NCI-H2171 treated with DMSO at 0.1 percent for 48 hours (cell line): Measurements from ENCODE around the gene MAD2L1.

Source experiments
- DNase-seq: peaks from one replicate; lab custom pipeline; 2025; lab: John Stamatoyannopoulos, UW

MAD2L1 gene

GRCh38 chr4:120057416-120057815, 9.2 kb downstream of the MAD2L1 start:
- DNase-seq, result no peak

GRCh38 chr4:120056246-120056645, 10.4 kb downstream of the MAD2L1 start:
- peak; percentile 12 for DNase-seq

GRCh38 chr4:120055795-120056194, 10.9 kb downstream of the MAD2L1 start:
- DNase-seq, result no peak

GRCh38 chr4:120055162-120055561, 11.5 kb downstream of the MAD2L1 start:
- DNase-seq, result no peak

- no peak for DNase-seq
Observed at GRCh38 chr4:120053911-120054310, 12.7 kb downstream of the MAD2L1 start.

GRCh38 chr4:120052856-120053255, 13.8 kb downstream of the MAD2L1 start:
- DNase-seq, result no peak

- no peak for DNase-seq
Observed at GRCh38 chr4:120051253-120051652, 15.4 kb downstream of the MAD2L1 start.

- peak; percentile 53 for DNase-seq
Observed at GRCh38 chr4:120049732-120050494, 16.7 kb downstream of the MAD2L1 start.

GRCh38 chr4:120043828-120044227, 22.8 kb downstream of the MAD2L1 start:
- DNase-seq, result no peak

- DNase-seq, result no peak
Observed at GRCh38 chr4:120037411-120037810, 29.2 kb downstream of the MAD2L1 start.

- no peak for DNase-seq
Observed at GRCh38 chr4:120034913-120035312, 31.7 kb downstream of the MAD2L1 start.

GRCh38 chr4:120026853-120027252, 39.8 kb downstream of the MAD2L1 start:
- DNase-seq, result no peak

- DNase-seq, result no peak
Observed at GRCh38 chr4:120025516-120025915, 41.1 kb downstream of the MAD2L1 start.

GRCh38 chr4:120018786-120019185, 47.9 kb downstream of the MAD2L1 start:
- no peak for DNase-seq

GRCh38 chr4:120017939-120018692, 48.5 kb downstream of the MAD2L1 start:
- no peak for DNase-seq

GRCh38 chr4:120011725-120012124, 54.9 kb downstream of the MAD2L1 start:
- no peak for DNase-seq

- DNase-seq, result no peak
Observed at GRCh38 chr4:120010646-120011045, 56.0 kb downstream of the MAD2L1 start.

GRCh38 chr4:120009731-120010130, 56.9 kb downstream of the MAD2L1 start:
- DNase-seq, result no peak

- DNase-seq, result no peak
Observed at GRCh38 chr4:120008957-120009356, 57.7 kb downstream of the MAD2L1 start.

- no peak for DNase-seq
Observed at GRCh38 chr4:120007896-120008436, 58.7 kb downstream of the MAD2L1 start.

- peak; percentile 6 for DNase-seq
Observed at GRCh38 chr4:120007191-120007871, 59.3 kb downstream of the MAD2L1 start.
